Measurements from ENCODE around the gene ATP13A3.
A peak's percentile ranks its signal among the peaks of the same experiment; 100 is the strongest.

The ATP13A3 gene

GRCh38 chr3:194396539-194396858 lies 90.3 kb downstream of the ATP13A3 start:
- no peak for DNase-seq (ENCODE audit: extremely low read depth in 1 of 2, low read depth in 1 of 2)

GRCh38 chr3:194395778-194396538 lies 90.8 kb downstream of the ATP13A3 start:
- peak; percentile 33 to 35 for DNase-seq (ENCODE audit: extremely low read depth in 1 of 2, low read depth in 1 of 2)

GRCh38 chr3:194395212-194395611 lies 91.6 kb downstream of the ATP13A3 start:
- no peak for DNase-seq (ENCODE audit: extremely low read depth in 1 of 2, low read depth in 1 of 2)

GRCh38 chr3:194392576-194392975 lies 94.2 kb downstream of the ATP13A3 start:
- no peak for DNase-seq (ENCODE audit: extremely low read depth in 1 of 2, low read depth in 1 of 2)

GRCh38 chr3:194390835-194391234 lies 96.0 kb downstream of the ATP13A3 start:
- DNase-seq (ENCODE audit: extremely low read depth in 1 of 2, low read depth in 1 of 2): no peak

GRCh38 chr3:194389269-194389668 lies 97.5 kb downstream of the ATP13A3 start:
- no peak for DNase-seq (ENCODE audit: extremely low read depth in 1 of 2, low read depth in 1 of 2)

- no peak for DNase-seq (ENCODE audit: extremely low read depth in 1 of 2, low read depth in 1 of 2)
Observed at GRCh38 chr3:194387926-194388418, 98.8 kb downstream of the ATP13A3 start.

- DNase-seq (ENCODE audit: extremely low read depth in 1 of 2, low read depth in 1 of 2): no peak
Observed at GRCh38 chr3:194387276-194387675, 99.5 kb downstream of the ATP13A3 start.

GRCh38 chr3:194386648-194387047 lies 100.2 kb downstream of the ATP13A3 start:
- no peak for DNase-seq (ENCODE audit: extremely low read depth in 1 of 2, low read depth in 1 of 2)

GRCh38 chr3:194386066-194386465 lies 100.7 kb downstream of the ATP13A3 start:
- no peak for DNase-seq (ENCODE audit: extremely low read depth in 1 of 2, low read depth in 1 of 2)

GRCh38 chr3:194384569-194385001 lies 102.2 kb downstream of the ATP13A3 start:
- DNase-seq (ENCODE audit: extremely low read depth in 1 of 2, low read depth in 1 of 2): no peak

- no peak for DNase-seq (ENCODE audit: extremely low read depth in 1 of 2, low read depth in 1 of 2)
Observed at GRCh38 chr3:194384156-194384555, 102.6 kb downstream of the ATP13A3 start.

- DNase-seq (ENCODE audit: extremely low read depth in 1 of 2, low read depth in 1 of 2): no peak
Observed at GRCh38 chr3:194383276-194383940, 103.4 kb downstream of the ATP13A3 start.

GRCh38 chr3:194382892-194383223 lies 103.9 kb downstream of the ATP13A3 start:
- DNase-seq (ENCODE audit: extremely low read depth in 1 of 2, low read depth in 1 of 2): no peak

GRCh38 chr3:194382196-194382891 lies 104.5 kb downstream of the ATP13A3 start:
- DNase-seq (ENCODE audit: extremely low read depth in 1 of 2, low read depth in 1 of 2): no peak

GRCh38 chr3:194381460-194381875 lies 105.3 kb downstream of the ATP13A3 start:
- no peak for DNase-seq (ENCODE audit: extremely low read depth in 1 of 2, low read depth in 1 of 2)

GRCh38 chr3:194380326-194380725 lies 106.5 kb downstream of the ATP13A3 start:
- DNase-seq (ENCODE audit: extremely low read depth in 1 of 2, low read depth in 1 of 2): no peak

GRCh38 chr3:194379651-194380050 lies 107.2 kb downstream of the ATP13A3 start:
- no peak for DNase-seq (ENCODE audit: extremely low read depth in 1 of 2, low read depth in 1 of 2)

- DNase-seq (ENCODE audit: extremely low read depth in 1 of 2, low read depth in 1 of 2): no peak
Observed at GRCh38 chr3:194379231-194379630, 107.6 kb downstream of the ATP13A3 start.

GRCh38 chr3:194377708-194378107 lies 109.1 kb downstream of the ATP13A3 start:
- no peak for DNase-seq (ENCODE audit: extremely low read depth in 1 of 2, low read depth in 1 of 2)

GRCh38 chr3:194376241-194376560 lies 110.6 kb downstream of the ATP13A3 start:
- DNase-seq (ENCODE audit: extremely low read depth in 1 of 2, low read depth in 1 of 2): no peak

Data from activated CD8-positive, alpha-beta memory T cell treated with anti-CD3 and anti-CD28 coated beads for 1 hour (primary cell).